D721Med (cell line): ENCODE measurements around the gene MICAL2.

Experiments
- DNase-seq: peaks from one replicate; pipeline ENCODE4 v3.0.0; 2011; ENCODE audit warnings: low spot score; ENCODE audit not compliant: insufficient read length
- FAIRE-seq: peaks from 2 replicates; lab custom pipeline; 2011; peaks lifted over from hg19 to GRCh38; lab: Jason Lieb, UNC
- CTCF ChIP-seq: IDR thresholded peaks from 2 replicates; pipeline ENCODE4 v1.5.1; 2012; ENCODE audit warnings: mild to moderate bottlenecking, control low read depth; ENCODE audit not compliant: insufficient read depth; ENCODE audit errors: missing control alignments

MICAL2 gene

GRCh38 chr11:12113294-12113693, 2.9 kb downstream of the MICAL2 start:
- DNase-seq (no peak), FAIRE-seq (no peak)
- TF ChIP-seq CTCF = no peak

GRCh38 chr11:12114193-12115033, 4.0 kb downstream of the MICAL2 start:
- DNase-seq (no peak), FAIRE-seq (no peak)
- TF ChIP-seq CTCF = no peak

GRCh38 chr11:12116425-12117032, 6.1 kb downstream of the MICAL2 start:
- DNase-seq = no peak
- TF ChIP-seq CTCF = no peak
- FAIRE-seq = no peak

GRCh38 chr11:12117200-12117599, 6.8 kb downstream of the MICAL2 start:
- TF ChIP-seq CTCF = no peak
- no peak for DNase-seq
- no peak for FAIRE-seq

GRCh38 chr11:12117611-12118010, 7.2 kb downstream of the MICAL2 start:
- FAIRE-seq (no peak), DNase-seq (no peak)
- TF ChIP-seq CTCF = no peak

- no peak for FAIRE-seq
- no peak for TF ChIP-seq CTCF
- no peak for DNase-seq
These were observed 8.6 kb downstream of the MICAL2 start for GRCh38 chr11:12118949-12119348.

- DNase-seq = no peak
- TF ChIP-seq CTCF = no peak
- no peak for FAIRE-seq
These were observed 9.1 kb downstream of the MICAL2 start for GRCh38 chr11:12119502-12119901.
